ENCODE results near the gene LPP. TPM values are rescaled to one million over a fixed set of nuclear protein-coding genes. Genes with fewer than 3 reads are reported as not detected.

LPP gene
- total RNA-seq, 4 donors from 2014 or later, result 141 to 248 (median 185) TPM

GRCh38 chr3:188187053-188187452 is 33.1 kb downstream of the LPP start:
- TF ChIP-seq CTCF (IDR thresholded peaks at IDR 0.05; ENCODE audit: low read depth), result no peak

GRCh38 chr3:188188911-188189310 is 35.0 kb downstream of the LPP start:
- no peak for TF ChIP-seq CTCF (IDR thresholded peaks at IDR 0.05; ENCODE audit: low read depth)

- TF ChIP-seq CTCF (IDR thresholded peaks at IDR 0.05; ENCODE audit: low read depth), result no peak
Measured at GRCh38 chr3:188191460-188191859, 37.5 kb downstream of the LPP start.

GRCh38 chr3:188192034-188192433 is 38.1 kb downstream of the LPP start:
- TF ChIP-seq CTCF (IDR thresholded peaks at IDR 0.05; ENCODE audit: low read depth), result no peak

GRCh38 chr3:188194332-188194731 is 40.4 kb downstream of the LPP start:
- TF ChIP-seq CTCF (IDR thresholded peaks at IDR 0.05; ENCODE audit: low read depth), result no peak

GRCh38 chr3:188196232-188196990 is 42.5 kb downstream of the LPP start:
- TF ChIP-seq CTCF (IDR thresholded peaks at IDR 0.05; ENCODE audit: low read depth), result no peak

GRCh38 chr3:188197388-188197847 is 43.5 kb downstream of the LPP start:
- TF ChIP-seq CTCF (IDR thresholded peaks at IDR 0.05; ENCODE audit: low read depth), result no peak
